ENCODE data around the gene DEDD.

Gene DEDD

DNA sequence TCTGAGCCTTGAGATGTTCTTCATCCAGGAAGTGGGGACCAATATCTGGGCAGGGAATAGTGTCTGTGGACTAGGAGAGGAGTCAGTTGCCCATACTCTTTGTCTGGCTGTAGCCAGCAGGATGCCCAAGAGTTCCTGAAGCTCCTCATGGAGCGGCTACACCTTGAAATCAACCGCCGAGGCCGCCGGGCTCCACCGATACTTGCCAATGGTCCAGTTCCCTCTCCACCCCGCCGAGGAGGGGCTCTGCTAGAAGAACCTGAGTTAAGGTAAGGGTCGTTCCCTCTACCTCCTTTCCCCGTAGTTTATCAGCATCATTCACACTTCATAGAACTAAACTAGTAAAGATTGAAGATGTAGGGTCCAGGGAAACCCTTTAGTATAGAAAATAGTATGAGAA lies 30.3 kb upstream of the DEDD start:
- no peak for DNase-seq

GRCh38 chr1:161162052-161162451 lies 29.6 kb upstream of the DEDD start:
- DNase-seq = no peak

DNA sequence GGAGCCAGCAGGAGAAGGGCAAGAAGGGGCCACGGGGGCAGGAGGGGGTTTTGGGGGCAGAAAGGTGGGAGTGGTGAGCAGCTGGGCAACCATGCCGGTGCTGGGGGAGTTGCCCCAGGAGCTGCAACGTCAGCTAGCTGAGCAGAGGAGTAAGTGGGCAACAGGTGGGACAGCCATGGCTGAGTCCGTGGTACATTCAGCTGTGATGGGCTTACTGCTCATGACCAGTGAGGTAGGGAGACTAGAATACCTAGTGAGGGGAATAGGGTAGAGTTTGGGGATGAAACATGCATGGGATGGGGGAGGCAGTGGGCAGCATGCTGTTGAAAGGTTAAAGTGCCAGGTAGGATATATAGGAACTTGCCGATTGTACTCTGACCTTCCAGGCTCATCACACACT lies 29.2 kb upstream of the DEDD start:
- DNase-seq = no peak

GRCh38 chr1:161160671-161161145 lies 28.2 kb upstream of the DEDD start:
- DNase-seq = no peak

GRCh38 chr1:161159913-161160243 lies 27.4 kb upstream of the DEDD start:
- DNase-seq = no peak

DNA sequence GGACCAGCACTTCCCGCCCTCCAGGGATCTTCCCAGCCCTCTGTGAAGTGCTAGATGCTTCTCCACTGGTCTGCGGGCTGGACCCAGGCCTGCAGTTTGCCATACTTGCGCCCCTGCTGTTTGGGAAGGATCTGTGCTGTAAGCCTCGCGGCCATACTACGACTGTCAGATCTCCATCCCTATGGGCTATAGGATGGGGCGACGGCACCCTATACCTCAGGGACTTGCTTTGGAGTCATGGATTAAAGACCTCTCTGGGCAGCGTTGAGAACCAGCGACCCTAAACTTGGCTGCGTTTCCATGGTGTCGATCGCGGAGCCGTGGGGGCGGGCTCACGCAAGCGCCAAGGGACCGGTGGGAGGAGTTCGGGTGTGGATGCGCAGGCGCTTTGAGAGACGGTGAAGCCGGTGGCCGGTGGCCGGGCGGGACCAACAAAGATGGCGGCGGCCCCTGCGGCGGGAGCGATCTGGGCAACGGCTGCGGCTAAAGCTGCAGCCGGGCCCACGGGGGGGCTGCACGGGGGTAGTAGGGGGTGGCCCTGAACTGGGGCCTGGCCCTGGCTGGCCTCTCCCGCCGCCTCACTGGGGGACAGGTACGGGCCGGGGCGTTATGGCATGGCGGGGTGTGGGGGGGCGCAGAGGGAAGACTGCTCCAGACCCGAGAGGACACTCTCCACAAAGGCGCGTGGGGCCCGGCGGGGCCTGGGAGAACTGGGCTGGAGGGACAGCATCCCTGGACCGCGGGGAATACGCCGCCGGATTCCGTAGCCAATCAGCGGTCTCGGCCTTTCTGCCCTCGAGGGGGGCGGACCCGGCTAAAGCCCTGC lies 26.8 kb upstream of the DEDD start, which contains the start of gene USP21:
Gene USP21, plus strand, starts transcription at position 414 of the 826 bp plus-strand sequence. CDS start 1,141 bp downstream, outside the sequence.
- peak; percentile 87 for DNase-seq

- DNase-seq = no peak
Measured at GRCh38 chr1:161158316-161159010, 26.0 kb upstream of the DEDD start.

GRCh38 chr1:161157867-161158266 lies 25.4 kb upstream of the DEDD start:
- DNase-seq = no peak

GRCh38 chr1:161153682-161154337 lies 21.3 kb upstream of the DEDD start, which contains the start of gene UFC1:
TSS of gene UFC1 (plus strand) at chr1:161153978. CDS start at chr1:161153998, 20 bp downstream.
- DNase-seq = peak; percentile 85

- DNase-seq = no peak
Measured at GRCh38 chr1:161153176-161153575, 20.7 kb upstream of the DEDD start.

GRCh38 chr1:161145832-161146231 lies 13.4 kb upstream of the DEDD start:
- no peak for DNase-seq

DNA sequence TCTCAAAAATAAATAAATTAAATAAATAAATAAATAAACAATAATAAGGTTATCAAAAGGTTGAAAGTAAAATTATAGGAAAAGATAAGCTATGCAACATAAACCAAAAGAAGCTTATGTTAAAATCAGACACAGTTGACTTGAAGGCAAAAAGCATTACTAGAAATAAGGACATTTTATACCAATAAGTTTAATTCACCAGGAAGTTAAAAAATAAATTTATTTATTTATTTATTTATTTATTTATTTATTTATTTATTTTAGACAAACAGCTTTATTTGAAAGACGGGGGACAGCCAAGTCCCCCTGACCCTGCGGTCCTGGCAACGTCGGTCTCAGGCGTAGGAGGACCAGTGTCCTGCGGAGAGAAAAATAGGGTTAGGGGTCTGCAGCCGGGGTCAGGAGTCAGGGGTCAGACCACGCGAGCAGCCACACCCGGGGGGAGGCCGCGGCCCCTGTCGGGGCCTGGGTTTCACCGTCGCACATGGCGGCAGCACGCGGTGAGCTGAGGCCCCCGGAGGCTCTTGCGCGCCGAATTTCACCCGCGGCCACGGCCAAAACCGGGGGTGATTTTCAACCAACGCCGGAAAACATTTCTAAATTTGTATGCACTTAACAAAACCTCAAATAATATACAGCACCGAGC lies 8.4 kb upstream of the DEDD start:
- no peak for DNase-seq

GRCh38 chr1:161139766-161140165 lies 7.3 kb upstream of the DEDD start:
- DNase-seq = peak; percentile 17

GRCh38 chr1:161138431-161138830 lies 6.0 kb upstream of the DEDD start:
- no peak for DNase-seq

- no peak for DNase-seq
Measured at GRCh38 chr1:161137881-161138280, 5.4 kb upstream of the DEDD start.

DNA sequence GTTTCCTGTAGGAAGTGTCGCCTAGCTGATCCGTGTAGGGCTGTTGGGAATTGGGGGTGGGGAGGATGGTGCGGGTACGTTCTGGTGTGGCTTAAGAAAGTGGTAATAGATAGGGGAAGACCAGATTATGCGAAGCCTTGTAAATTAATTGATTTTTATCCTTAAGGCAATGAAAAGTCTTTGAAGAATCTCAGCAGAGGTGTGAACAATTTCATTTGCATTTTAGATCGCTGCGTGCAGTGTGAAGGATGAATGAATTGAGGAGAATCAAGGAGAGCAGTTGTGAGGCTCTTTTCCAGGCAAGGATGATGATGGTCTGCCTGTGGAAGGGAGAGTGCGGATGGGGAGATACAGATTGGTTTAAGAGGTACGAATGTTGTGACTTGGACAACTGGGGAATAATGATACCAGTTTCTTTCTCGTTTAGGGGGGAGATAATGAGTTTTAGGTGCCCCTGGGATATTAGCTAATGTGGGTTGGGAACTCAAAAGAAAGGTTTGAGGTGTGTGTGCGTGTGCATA lies 813 bp upstream of the DEDD start:
- no peak for DNase-seq

DNA sequence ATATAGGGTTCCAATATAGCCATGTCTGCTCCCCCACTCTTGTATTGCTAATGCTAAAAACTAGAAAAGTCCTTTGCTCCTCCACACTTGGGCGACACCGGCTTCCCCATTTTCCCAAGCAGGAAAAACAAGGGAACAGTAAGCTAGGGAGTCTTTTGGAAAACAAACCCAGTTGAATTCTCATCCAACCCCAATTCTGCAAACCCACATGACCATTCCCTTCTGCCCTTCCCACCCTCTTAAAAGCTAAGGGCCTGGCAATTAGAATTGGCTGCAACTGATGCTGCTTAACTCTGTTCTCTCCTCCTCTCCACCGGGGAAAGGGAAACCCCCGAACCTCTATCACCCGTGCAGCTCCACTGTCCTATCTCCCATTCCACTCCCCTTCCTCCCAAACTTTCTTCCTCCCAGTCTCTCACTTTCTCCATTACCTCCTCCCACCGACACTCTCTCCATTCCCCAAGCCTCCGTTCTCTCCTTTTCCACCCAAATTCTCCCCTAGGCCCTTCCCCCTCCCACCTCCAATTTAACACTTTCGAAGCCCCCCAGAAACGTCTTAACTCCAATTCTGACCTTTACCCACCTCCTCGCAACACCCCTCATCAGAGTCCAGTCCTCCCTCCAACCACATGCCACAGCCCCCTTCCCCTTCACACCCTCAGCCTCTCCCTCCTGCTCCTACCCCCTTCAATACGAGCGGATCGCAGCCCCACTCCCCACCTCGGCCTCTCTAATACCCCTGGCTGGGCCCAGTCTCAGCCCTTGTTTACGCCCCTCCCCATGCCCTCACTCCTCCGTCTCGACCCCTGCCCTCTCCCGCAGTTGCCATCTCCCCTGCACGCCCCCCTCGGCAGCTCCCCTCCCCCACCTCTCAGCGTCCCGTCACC lies 701 bp downstream of the DEDD start:
- DNase-seq = no peak

DNA sequence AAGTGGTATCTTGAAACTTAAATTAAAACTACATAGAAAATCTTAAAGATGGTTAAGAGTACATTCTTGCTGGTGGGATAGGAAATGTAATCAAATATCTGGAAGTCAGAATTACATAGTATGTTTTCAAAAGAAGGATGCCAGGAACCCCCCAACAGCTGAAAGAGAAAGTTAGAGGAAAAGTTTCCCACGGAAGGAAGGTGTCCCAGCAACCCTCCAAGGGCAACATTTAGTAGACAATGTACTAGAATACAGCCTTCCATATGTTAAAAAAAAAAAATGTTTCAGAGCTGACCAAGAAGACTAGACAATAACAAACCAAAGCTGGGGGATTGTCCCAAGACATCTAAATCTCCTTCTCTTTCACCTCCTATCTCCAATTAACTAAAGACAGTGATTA lies 2.2 kb downstream of the DEDD start:
- DNase-seq = no peak

DNA sequence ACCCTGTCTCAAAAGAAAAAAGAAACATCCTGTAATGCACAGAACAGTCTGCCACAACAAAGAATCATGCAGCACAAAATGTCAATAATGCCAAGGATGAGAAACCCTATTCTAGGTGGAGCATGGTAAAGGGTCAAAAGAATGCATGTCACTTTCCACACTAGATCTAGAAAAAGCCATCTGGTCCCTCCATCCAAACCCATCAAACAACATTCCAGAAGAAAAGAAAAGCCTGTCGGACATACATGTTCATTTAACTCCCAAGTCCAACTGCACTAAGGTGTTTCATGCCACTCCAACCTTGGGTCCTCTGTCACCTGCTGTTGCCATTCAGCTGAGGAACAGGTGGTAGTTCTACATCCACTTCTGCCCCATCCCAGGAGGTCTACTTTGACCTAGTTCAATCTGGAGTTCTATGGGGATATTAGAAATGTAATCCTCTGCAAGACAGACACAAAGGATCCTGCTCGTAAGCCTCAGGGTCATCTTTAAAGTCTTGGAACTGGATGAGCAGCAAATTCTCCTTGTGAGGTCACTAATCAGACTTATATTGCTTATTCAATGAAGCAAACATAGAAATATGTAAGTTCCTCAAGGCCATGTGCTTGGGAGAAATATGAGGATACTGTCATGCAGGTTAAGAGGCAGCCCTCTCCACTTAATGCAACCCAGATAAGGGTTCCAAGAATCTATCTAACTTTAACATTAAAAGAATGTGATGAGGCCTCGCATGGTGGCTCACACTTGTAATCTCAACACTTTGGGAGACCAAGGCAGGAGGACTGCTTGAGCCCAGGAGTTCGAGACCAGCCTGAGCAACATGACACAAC lies 3.7 kb downstream of the DEDD start:
- no peak for DNase-seq

- no peak for DNase-seq
Measured at GRCh38 chr1:161127649-161128048, 4.8 kb downstream of the DEDD start.

- no peak for DNase-seq
Measured at GRCh38 chr1:161122967-161123366, 9.5 kb downstream of the DEDD start.
